GM12875 (cell line): ENCODE results near the gene HLA-DQA1.

Experiments
- H3K4me3 ChIP-seq: one replicate; pipeline ENCODE4 v1.5.1; 2011; ENCODE audit warnings: low read depth, low read length, control low read depth
- TF ChIP-seq, protein P1 (sequence below): IDR thresholded peaks from 2 replicates; pipeline ENCODE4 v1.5.1; 2011; ENCODE audit warnings: low read depth, mild to moderate bottlenecking, control low read depth, inconsistent platforms, low read length, moderate library complexity, borderline replicate concordance; ENCODE audit not compliant: insufficient read depth

Gene HLA-DQA1

DNA sequence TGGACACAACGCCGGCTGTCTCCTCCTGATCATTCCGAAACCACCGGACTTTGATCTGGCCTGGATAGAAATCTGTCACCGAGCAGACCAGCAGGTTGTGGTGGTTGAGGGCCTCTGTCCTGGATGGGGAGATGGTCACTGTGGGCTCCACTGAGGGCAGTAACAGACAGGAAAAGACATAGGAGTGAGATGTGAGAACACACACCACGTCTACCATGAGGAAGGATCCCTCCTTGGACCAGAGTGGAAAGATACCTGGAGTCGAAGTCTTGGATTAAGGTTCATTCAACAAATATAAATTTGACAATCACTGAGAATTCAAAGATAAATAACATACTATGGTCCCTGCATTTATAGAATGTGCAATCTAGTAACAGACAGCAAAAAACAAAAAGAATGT is 24.9 kb downstream of the HLA-DQA1 start:
- TF ChIP-seq, protein P1, sequence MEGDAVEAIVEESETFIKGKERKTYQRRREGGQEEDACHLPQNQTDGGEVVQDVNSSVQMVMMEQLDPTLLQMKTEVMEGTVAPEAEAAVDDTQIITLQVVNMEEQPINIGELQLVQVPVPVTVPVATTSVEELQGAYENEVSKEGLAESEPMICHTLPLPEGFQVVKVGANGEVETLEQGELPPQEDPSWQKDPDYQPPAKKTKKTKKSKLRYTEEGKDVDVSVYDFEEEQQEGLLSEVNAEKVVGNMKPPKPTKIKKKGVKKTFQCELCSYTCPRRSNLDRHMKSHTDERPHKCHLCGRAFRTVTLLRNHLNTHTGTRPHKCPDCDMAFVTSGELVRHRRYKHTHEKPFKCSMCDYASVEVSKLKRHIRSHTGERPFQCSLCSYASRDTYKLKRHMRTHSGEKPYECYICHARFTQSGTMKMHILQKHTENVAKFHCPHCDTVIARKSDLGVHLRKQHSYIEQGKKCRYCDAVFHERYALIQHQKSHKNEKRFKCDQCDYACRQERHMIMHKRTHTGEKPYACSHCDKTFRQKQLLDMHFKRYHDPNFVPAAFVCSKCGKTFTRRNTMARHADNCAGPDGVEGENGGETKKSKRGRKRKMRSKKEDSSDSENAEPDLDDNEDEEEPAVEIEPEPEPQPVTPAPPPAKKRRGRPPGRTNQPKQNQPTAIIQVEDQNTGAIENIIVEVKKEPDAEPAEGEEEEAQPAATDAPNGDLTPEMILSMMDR: no peak
- H3K4me3 ChIP-seq: no peak overlapping the region

DNA sequence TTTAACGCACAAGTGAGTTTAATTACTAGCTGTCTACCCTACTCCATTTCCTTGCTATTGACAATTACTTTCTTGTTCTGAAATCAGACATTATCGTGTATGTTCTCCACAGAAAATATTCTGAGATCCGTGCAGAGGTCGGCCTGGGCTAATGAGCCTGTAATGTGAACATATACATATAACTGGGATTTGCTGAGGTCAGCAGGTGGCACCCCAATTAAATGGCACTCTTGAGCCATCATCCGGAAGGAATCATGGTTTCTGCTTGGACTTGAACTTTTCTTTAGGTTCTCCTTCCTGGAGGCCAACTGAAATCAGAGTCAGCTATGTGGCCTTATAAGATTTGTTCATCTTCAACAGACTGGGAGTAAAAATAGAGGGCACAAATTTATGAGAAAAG is 25.6 kb downstream of the HLA-DQA1 start:
- TF ChIP-seq, protein P1: no peak
- no peak overlapping the region for H3K4me3 ChIP-seq

DNA sequence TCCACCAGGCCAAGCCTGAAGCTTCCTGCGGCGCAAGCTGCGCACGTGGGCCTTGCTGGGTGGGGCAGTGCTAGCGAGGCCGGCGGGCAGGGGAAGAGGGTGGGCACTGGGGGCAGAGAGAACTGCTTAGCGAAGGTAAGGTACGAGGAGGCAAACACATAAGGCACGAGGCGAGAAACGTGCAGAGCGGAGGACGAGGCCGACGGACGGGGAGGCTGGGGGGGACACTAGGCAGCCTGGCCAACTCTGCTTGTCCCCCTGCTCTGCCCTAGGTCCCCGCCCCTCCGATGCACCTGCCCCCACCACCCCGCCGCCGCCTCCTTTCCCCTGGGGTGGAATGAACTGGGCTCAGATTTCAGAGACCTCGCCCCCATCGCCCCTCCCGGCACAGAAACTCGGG is 27.1 kb downstream of the HLA-DQA1 start:
- H3K4me3 ChIP-seq: peak overlapping the region; percentile 66
- TF ChIP-seq, protein P1: no peak

DNA sequence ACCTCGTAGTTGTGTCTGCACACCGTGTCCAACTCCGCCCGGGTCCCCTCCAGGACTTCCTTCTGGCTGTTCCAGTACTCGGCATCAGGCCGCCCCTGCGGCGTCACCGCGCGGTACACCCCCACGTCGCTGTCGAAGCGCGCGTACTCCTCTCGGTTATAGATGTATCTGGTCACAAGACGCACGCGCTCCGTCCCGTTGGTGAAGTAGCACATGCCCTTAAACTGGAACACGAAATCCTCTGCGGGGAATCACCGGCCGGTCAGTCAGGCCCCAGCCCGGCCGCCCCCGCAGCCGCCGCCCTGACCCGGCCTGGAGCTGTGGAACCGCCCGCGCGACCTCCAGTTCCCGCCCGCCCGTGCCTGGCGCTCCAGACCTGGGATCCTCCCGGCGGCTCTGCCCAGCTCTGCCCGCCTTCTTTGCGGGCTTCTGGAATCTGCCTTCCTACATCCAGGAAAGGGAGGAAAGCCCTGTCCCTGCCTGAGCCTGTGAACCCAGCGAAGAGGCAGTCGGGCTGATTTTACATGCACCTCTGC is 27.7 kb downstream of the HLA-DQA1 start:
- TF ChIP-seq, protein P1: no peak
- H3K4me3 ChIP-seq: peak overlapping the region; percentile 66

DNA sequence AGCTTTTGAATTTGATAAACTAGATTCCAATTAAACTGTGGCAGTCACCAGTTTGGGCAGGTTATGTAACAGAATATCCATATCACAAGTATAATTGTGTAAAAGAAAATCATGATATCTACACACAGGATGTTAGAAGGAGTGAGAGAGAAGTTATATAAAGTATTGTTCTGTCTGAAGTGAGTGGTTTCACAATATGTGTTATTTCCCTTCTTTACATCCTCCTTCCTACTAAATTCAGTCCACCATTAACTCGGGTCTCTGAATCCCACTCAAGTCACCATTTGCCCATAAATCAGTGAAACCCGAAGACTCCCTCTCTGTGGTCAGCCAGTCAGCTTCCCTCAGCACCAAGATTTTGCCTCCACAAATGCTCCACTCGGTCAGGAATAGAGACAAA is 28.5 kb downstream of the HLA-DQA1 start:
- TF ChIP-seq, protein P1: no peak
- peak overlapping the region; percentile 66 for H3K4me3 ChIP-seq

DNA sequence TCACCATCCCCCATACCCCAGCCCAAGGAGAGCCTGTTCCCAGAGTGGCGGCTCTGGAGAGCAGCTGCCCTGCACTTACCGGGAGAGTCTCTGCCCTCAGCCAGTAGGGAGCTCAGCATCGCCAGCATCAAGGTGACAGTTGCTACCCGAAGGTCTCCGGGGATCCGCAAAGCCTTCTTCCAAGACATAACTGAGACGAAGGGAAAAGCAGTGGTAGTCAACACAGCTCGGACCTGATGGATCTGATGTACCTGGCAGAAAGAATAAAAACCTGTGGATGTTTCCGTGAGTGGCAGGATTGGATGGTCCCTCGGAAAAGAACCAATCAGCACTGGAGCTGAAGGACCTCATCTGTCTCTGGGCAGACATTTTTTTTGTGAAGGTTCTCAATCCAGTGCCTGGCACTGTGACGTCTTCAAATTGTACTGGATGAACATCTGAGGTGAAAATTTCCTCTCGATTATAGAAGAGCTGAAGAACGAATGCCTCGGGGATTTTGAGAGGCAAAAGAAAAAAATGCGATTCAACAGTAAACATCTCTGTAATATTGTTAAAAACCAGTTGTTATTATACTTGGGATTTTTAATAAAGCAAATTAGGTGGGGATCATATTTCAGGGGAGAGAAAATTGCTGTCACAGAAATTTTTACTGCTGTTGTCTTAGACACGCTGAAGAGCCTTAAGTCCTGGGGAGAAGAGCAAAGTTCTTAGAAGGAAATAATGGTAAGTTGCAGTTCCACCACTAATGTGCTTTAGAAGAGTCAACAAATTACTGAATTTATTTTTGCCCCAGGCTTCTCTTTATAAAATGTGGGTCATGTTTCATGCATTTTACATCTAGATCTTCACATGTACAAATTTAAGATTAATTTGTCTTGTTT is 29.5 kb downstream of the HLA-DQA1 start, which contains the start of gene HLA-DQB1:
Gene HLA-DQB1 (minus strand): TSS at position 238 of the 881 bp plus-strand sequence. CDS start 50 bp downstream, at position 188.
- H3K4me3 ChIP-seq: peak within 1 kb of the TSS; percentile 66
- TF ChIP-seq, protein P1: no peak
